Neural cell (in vitro differentiated cells): ENCODE measurements around the gene TMSB4X. TPM values are rescaled to one million over a fixed set of nuclear protein-coding genes. Genes with fewer than 3 reads are reported as not detected.

Source experiments
- polyA plus RNA-seq: library from polyadenylated mRNA; depleted of rRNA; stranded (reverse); fragments of >200 nt; gene quantifications from 2 replicates; pipeline ENCODE4 v1.2.3, GENCODE V29; 2014

Gene TMSB4X
- polyA plus RNA-seq, 1 donor from 2014 or later, result 11,381 TPM

Other genes starting within 250 kb of the TMSB4X start
- gene PRPS2, start 183.7 kb upstream of the TMSB4X start, polyA plus RNA-seq, result 4.5 and 4.7 TPM in 2 replicates
- not detected in 2 replicates for gene TLR7, start 108.0 kb upstream of the TMSB4X start, polyA plus RNA-seq
- gene TLR8, start 68.5 kb upstream of the TMSB4X start, polyA plus RNA-seq, result not detected in 2 replicates
- gene FAM9C, start 69.5 kb downstream of the TMSB4X start, polyA plus RNA-seq, result not detected in 2 replicates